NCI-H524 (cell line): Measurements from ENCODE around the gene SFXN3.
A peak's percentile ranks its signal among the peaks of the same experiment; 100 is the strongest.

Source experiments
- DNase-seq, 2 experiments: peaks; one replicate each; lab custom pipeline; 2025; lab: John Stamatoyannopoulos, UW

SFXN3 gene

GRCh38 chr10:101056365-101057151 is 25.5 kb downstream of the SFXN3 start:
- no peak for DNase-seq

GRCh38 chr10:101060036-101060950 is 29.3 kb downstream of the SFXN3 start:
- peak; percentile 65 to 81 for DNase-seq

GRCh38 chr10:101060951-101061623 is 30.1 kb downstream of the SFXN3 start:
- peak; percentile 65 to 76 for DNase-seq

GRCh38 chr10:101061624-101062231 is 30.7 kb downstream of the SFXN3 start, which contains the start of gene KAZALD1:
Gene KAZALD1, plus strand, starts transcription at chr10:101061989. Its CDS starts 604 bp downstream, at chr10:101062593.
- no peak for DNase-seq

- DNase-seq = peak in 1 of 2 experiments; percentile 43
These were observed 31.4 kb downstream of the SFXN3 start for GRCh38 chr10:101062232-101063049.

- no peak for DNase-seq
These were observed 32.1 kb downstream of the SFXN3 start for GRCh38 chr10:101063050-101063525.

GRCh38 chr10:101063548-101064414 is 32.7 kb downstream of the SFXN3 start:
- DNase-seq = no peak

GRCh38 chr10:101064415-101065030 is 33.5 kb downstream of the SFXN3 start:
- no peak for DNase-seq

GRCh38 chr10:101065481-101066145 is 34.6 kb downstream of the SFXN3 start:
- no peak for DNase-seq

- DNase-seq = peak in 1 of 2 experiments; percentile 38
These were observed 35.3 kb downstream of the SFXN3 start for GRCh38 chr10:101066146-101066895.

- DNase-seq = peak in 1 of 2 experiments; percentile 24
These were observed 35.9 kb downstream of the SFXN3 start for GRCh38 chr10:101066896-101067355.

GRCh38 chr10:101067356-101068083 is 36.5 kb downstream of the SFXN3 start:
- peak; percentile 36 to 61 for DNase-seq

- DNase-seq = no peak
These were observed 38.4 kb downstream of the SFXN3 start for GRCh38 chr10:101069441-101069840.

- DNase-seq = no peak
These were observed 39.1 kb downstream of the SFXN3 start for GRCh38 chr10:101070098-101070497.

- no peak for DNase-seq
These were observed 40.3 kb downstream of the SFXN3 start for GRCh38 chr10:101071267-101071884.

- no peak for DNase-seq
These were observed 40.9 kb downstream of the SFXN3 start for GRCh38 chr10:101071885-101072433.
